Neuronal stem cell (in vitro differentiated cells): ENCODE measurements around the gene TMEM207.

Experiments
- DNase-seq: peaks from one replicate; pipeline ENCODE4 v3.0.0-alpha.2; 2013; ENCODE audit warnings: low spot score
- H2AFZ ChIP-seq: one replicate; pipeline ENCODE4 v1.6.1; 2013; ENCODE audit warnings: mild to moderate bottlenecking, low read length, inconsistent platforms
- H2AK5ac ChIP-seq: 2 replicates; pipeline ENCODE4 v1.6.1; 2013; ENCODE audit warnings: low read depth, mild to moderate bottlenecking, inconsistent platforms, low read length, moderate library complexity, mixed read lengths
- H2BK120ac ChIP-seq: 2 replicates; pipeline ENCODE4 v1.6.1; 2013; ENCODE audit warnings: low read depth, mild to moderate bottlenecking, inconsistent platforms, low read length, moderate library complexity, mixed read lengths
- H2BK12ac ChIP-seq: one replicate; pipeline ENCODE4 v1.6.1; 2013; ENCODE audit warnings: low read length, inconsistent platforms
- H2BK15ac ChIP-seq: 2 replicates; pipeline ENCODE4 v1.6.1; 2013; ENCODE audit warnings: mild to moderate bottlenecking, low read length, inconsistent platforms, mixed read lengths
- H2BK5ac ChIP-seq: one replicate; pipeline ENCODE4 v1.6.1; 2013; ENCODE audit warnings: inconsistent platforms, mild to moderate bottlenecking, low read length, moderate library complexity
- H3K14ac ChIP-seq: one replicate; pipeline ENCODE4 v1.6.1; 2013; ENCODE audit warnings: low read length, inconsistent platforms
- H3K18ac ChIP-seq: 2 replicates; pipeline ENCODE4 v1.6.1; 2013; ENCODE audit warnings: low read length, inconsistent platforms
- H3K23ac ChIP-seq: 2 replicates; pipeline ENCODE4 v1.6.1; 2013; ENCODE audit warnings: low read depth, mild to moderate bottlenecking, mixed read lengths, low read length, inconsistent platforms; ENCODE audit not compliant: poor library complexity
- H3K27ac ChIP-seq: replicated peaks from 3 replicates; pipeline ENCODE4 v1.5.1; 2013; ENCODE audit warnings: low read length, inconsistent platforms
- H3K27me3 ChIP-seq, 3 experiments: 2 replicates each; pipeline ENCODE4 v1.6.1; 2013; ENCODE audit warnings: low read length in 3 of 3, mild to moderate bottlenecking in 2 of 3, inconsistent platforms in 1 of 3, low read depth in 1 of 3, mixed read lengths in 1 of 3, moderate library complexity in 1 of 3; ENCODE audit not compliant: control insufficient read depth in 3 of 3, insufficient read depth in 3 of 3
- H3K36me3 ChIP-seq, 2 donors: replicated peaks in 1 of 2; 2 replicates each; pipeline ENCODE4 v1.6.1; 2013; ENCODE audit warnings: low read length in 2 of 2; ENCODE audit not compliant: control insufficient read depth in 2 of 2, insufficient read depth in 2 of 2
- H3K4ac ChIP-seq: 2 replicates; pipeline ENCODE4 v1.6.1; 2013; ENCODE audit warnings: inconsistent platforms, mild to moderate bottlenecking, low read length, moderate library complexity
- H3K4me1 ChIP-seq, 2 donors: 1 replicate in 1 of 2; 2 replicates in 1 of 2; pipeline ENCODE4 v1.6.1; 2013; ENCODE audit warnings: low read length in 2 of 2, low read depth in 1 of 2; ENCODE audit not compliant: control insufficient read depth in 2 of 2, insufficient read depth in 1 of 2
- H3K4me2 ChIP-seq: one replicate; pipeline ENCODE4 v1.6.1; 2013; ENCODE audit warnings: mild to moderate bottlenecking, low read length, inconsistent platforms; ENCODE audit not compliant: insufficient read depth, poor library complexity, severe bottlenecking
- H3K4me3 ChIP-seq, 2 donors: 2 replicates each; pipeline ENCODE4 v1.5.1; 2013; ENCODE audit warnings: low read length in 2 of 2, mild to moderate bottlenecking in 2 of 2, inconsistent platforms in 1 of 2, moderate library complexity in 1 of 2
- H3K79me1 ChIP-seq: one replicate; pipeline ENCODE4 v1.6.1; 2013; ENCODE audit warnings: low read depth, mild to moderate bottlenecking, inconsistent platforms, low read length, moderate library complexity
- H3K9ac ChIP-seq: one replicate; pipeline ENCODE4 v1.6.1; 2013; ENCODE audit warnings: mild to moderate bottlenecking, low read depth, low read length, inconsistent platforms; ENCODE audit not compliant: poor library complexity
- H3K9me3 ChIP-seq, 2 donors: replicated peaks in 1 of 2; 2 replicates each; pipeline versions ENCODE3 to v1.6.1; 2013; ENCODE audit warnings: low read length in 2 of 2, mild to moderate bottlenecking in 2 of 2, inconsistent platforms in 1 of 2, low read depth in 1 of 2, mixed read lengths in 1 of 2, moderate library complexity in 1 of 2; ENCODE audit not compliant: control insufficient read depth in 2 of 2, insufficient read depth in 1 of 2
- H4K8ac ChIP-seq: one replicate; pipeline ENCODE4 v1.6.1; 2013; ENCODE audit warnings: low read depth, mild to moderate bottlenecking, inconsistent platforms, low read length, moderate library complexity
- H4K91ac ChIP-seq: one replicate; pipeline ENCODE4 v1.6.1; 2013; ENCODE audit warnings: low read length, low read depth, mild to moderate bottlenecking, inconsistent platforms; ENCODE audit not compliant: poor library complexity

TMEM207 gene

GRCh38 chr3:190380184-190380583 lies 69.5 kb downstream of the TMEM207 start:
- Histone ChIP-seq H3K27ac (no peak overlapping the region), H3K9me3 (no peaks in the 10 kb centered on the region), H2AFZ (no peak overlapping the region), H3K9ac (no peak overlapping the region), H3K4me3 (no peak overlapping the region), H4K91ac (no peak overlapping the region), H3K23ac (no peak overlapping the region), H2AK5ac (no peak overlapping the region), H2BK5ac (no peak overlapping the region), H3K14ac (no peak overlapping the region), H3K36me3 (no peaks in the 10 kb centered on the region), H2BK12ac (no peak overlapping the region), H3K4me1 (no peaks in the 10 kb centered on the region), H4K8ac (no peak overlapping the region), H3K18ac (no peak overlapping the region), H2BK120ac (no peak overlapping the region), H3K27me3 (no peaks in the 10 kb centered on the region), H3K79me1 (no peaks in the 10 kb centered on the region), H2BK15ac (no peak overlapping the region), H3K4ac (no peak overlapping the region), H3K4me2 (no peak overlapping the region)
- DNase-seq = no peak
